ENCODE measurements around the gene ZACN. TPM values are rescaled to one million over a fixed set of nuclear protein-coding genes. Genes with fewer than 3 reads are reported as not detected.

The ZACN gene
- total and polyA plus RNA-seq, 4 experiments from 2014 or later: 0.35 to 1.0 TPM; not detected in 2

- ChIA-PET POLR2A (ENCODE audit: partially characterized antibody) (no interaction called here), CTCF (ENCODE audit: partially characterized antibody) (interaction anchor here (0.6 kb wide), 1 partner anchor 457 kb away, joined by 4 read pairs; no protein-coding TSS in a partner anchor)
- no peak overlapping the region for H3K27ac ChIP-seq (ENCODE audit: low read depth, low read length)
- H3K27ac Mint-ChIP-seq: peak overlapping the region; percentile 49 to 95 (median 75)
- H3K36me3 Mint-ChIP-seq: peaks cover 66 to 76% of the 10 kb centered on the region in 2 donors
- DNase-seq: peak in 4 of 5 donors; percentile 26 to 49 (median 38)
- no peaks in the 10 kb centered on the region for H3K27me3 ChIP-seq (ENCODE audit: insufficient read depth, low read length)
- no peaks in the 10 kb centered on the region for H3K9me3 ChIP-seq (ENCODE audit: control insufficient read depth in 1 of 2, low read length in 2 of 2)
- H3K4me1 Mint-ChIP-seq: peaks cover 14 to 23% (median 19%) of the 10 kb centered on the region in 4 donors
- peaks cover 74% of the 10 kb centered on the region for H3K36me3 ChIP-seq (ENCODE audit: insufficient read depth, low read length)
- no peaks in the 10 kb centered on the region for H3K9me3 Mint-ChIP-seq
- intact Hi-C loops (cut with micrococcal nuclease): loop anchor here (2.0 kb wide), 1 partner anchor 16 kb away; no protein-coding TSS in a partner anchor
- peaks cover 6% of the 10 kb centered on the region for H3K4me1 ChIP-seq (ENCODE audit: insufficient read depth, low read length)
- H3K4me3 Mint-ChIP-seq: no peak overlapping the region
- H3K4me3 ChIP-seq (ENCODE audit: low read length in 2 of 2): no peak overlapping the region
- no peaks in the 10 kb centered on the region for H3K27me3 Mint-ChIP-seq
Observed at GRCh38 chr17:76048711-76049110, 30.3 kb upstream of the ZACN start.

- POLR2A ChIA-PET (ENCODE audit: partially characterized antibody): interaction anchor here (0.8 kb wide), 1 partner anchor 12 kb away, joined by 3 read pairs; no protein-coding TSS in a partner anchor
- Histone ChIP-seq H3K4me1 (ENCODE audit: insufficient read depth, low read length) (peaks cover 6% of the 10 kb centered on the region), H3K9me3 (ENCODE audit: control insufficient read depth in 1 of 2, low read length in 2 of 2) (no peaks in the 10 kb centered on the region), H3K27ac (ENCODE audit: low read depth, low read length) (no peak overlapping the region), H3K4me3 (ENCODE audit: low read length in 2 of 2) (no peak overlapping the region), H3K27me3 (ENCODE audit: insufficient read depth, low read length) (no peaks in the 10 kb centered on the region), H3K36me3 (ENCODE audit: insufficient read depth, low read length) (peaks cover 74% of the 10 kb centered on the region)
- H3K36me3 Mint-ChIP-seq: peaks cover 66 to 76% of the 10 kb centered on the region in 2 donors
- peak overlapping the region in 1 of 8 donors; percentile 7 for H3K4me3 Mint-ChIP-seq
- no peak for DNase-seq
- no peaks in the 10 kb centered on the region for H3K9me3 Mint-ChIP-seq
- H3K27ac Mint-ChIP-seq: peak overlapping the region; percentile 49 to 95 (median 80)
- CTCF ChIA-PET (ENCODE audit: partially characterized antibody): no interaction called here
- intact Hi-C loops (cut with micrococcal nuclease): loop anchor here (2.0 kb wide), 1 partner anchor 16 kb away; no protein-coding TSS in a partner anchor
- H3K4me1 Mint-ChIP-seq: peaks cover 14 to 23% (median 19%) of the 10 kb centered on the region in 4 donors
- H3K27me3 Mint-ChIP-seq: no peaks in the 10 kb centered on the region
Observed at GRCh38 chr17:76049239-76049638, 29.7 kb upstream of the ZACN start.

GRCh38 chr17:76049836-76050537, 29.0 kb upstream of the ZACN start:
- ChIA-PET CTCF (ENCODE audit: partially characterized antibody) (no interaction called here), POLR2A (ENCODE audit: partially characterized antibody) (interaction anchor here (0.8 kb wide), 1 partner anchor 11 kb away, joined by 3 read pairs; no protein-coding TSS in a partner anchor)
- no peaks in the 10 kb centered on the region for H3K27me3 Mint-ChIP-seq
- no peaks in the 10 kb centered on the region for H3K9me3 Mint-ChIP-seq
- Histone ChIP-seq H3K4me1 (ENCODE audit: insufficient read depth, low read length) (peaks cover 6% of the 10 kb centered on the region), H3K27ac (ENCODE audit: low read depth, low read length) (no peak overlapping the region), H3K4me3 (ENCODE audit: low read length in 2 of 2) (no peak overlapping the region), H3K9me3 (ENCODE audit: control insufficient read depth in 1 of 2, low read length in 2 of 2) (no peaks in the 10 kb centered on the region), H3K36me3 (ENCODE audit: insufficient read depth, low read length) (peaks cover 66% of the 10 kb centered on the region), H3K27me3 (ENCODE audit: insufficient read depth, low read length) (no peaks in the 10 kb centered on the region)
- intact Hi-C loops (cut with micrococcal nuclease): loop anchor here (2.0 kb wide), 1 partner anchor 15 kb away; no protein-coding TSS in a partner anchor
- peaks cover 59 to 71% of the 10 kb centered on the region in 2 donors for H3K36me3 Mint-ChIP-seq
- H3K4me3 Mint-ChIP-seq: no peak overlapping the region
- H3K27ac Mint-ChIP-seq: peak overlapping the region in 5 of 7 donors; percentile 53 to 90 (median 74)
- peaks cover 14 to 23% (median 19%) of the 10 kb centered on the region in 4 donors for H3K4me1 Mint-ChIP-seq
- DNase-seq: no peak

GRCh38 chr17:76050538-76051467, 28.2 kb upstream of the ZACN start:
- peak overlapping the region in 5 of 7 donors; percentile 19 to 70 (median 56) for H3K27ac Mint-ChIP-seq

GRCh38 chr17:76051561-76051960, 27.4 kb upstream of the ZACN start:
- no peaks in the 10 kb centered on the region for H3K9me3 ChIP-seq (ENCODE audit: control insufficient read depth in 1 of 2, low read length in 2 of 2)
- POLR2A ChIA-PET (ENCODE audit: partially characterized antibody): no interaction called here
- H3K9me3 Mint-ChIP-seq: no peaks in the 10 kb centered on the region
- peaks cover 17 to 28% (median 21%) of the 10 kb centered on the region in 4 donors for H3K4me1 Mint-ChIP-seq
- H3K27me3 Mint-ChIP-seq: no peaks in the 10 kb centered on the region
- no peaks in the 10 kb centered on the region for H3K27me3 ChIP-seq (ENCODE audit: insufficient read depth, low read length)
- no peak for DNase-seq
- H3K27ac Mint-ChIP-seq: peak overlapping the region in 2 of 7 donors; percentile 64 to 78
- intact Hi-C loops (cut with micrococcal nuclease): no loop called here
- CTCF ChIA-PET (ENCODE audit: partially characterized antibody): no interaction called here
- H3K36me3 ChIP-seq (ENCODE audit: insufficient read depth, low read length): peaks cover 60% of the 10 kb centered on the region
- peaks cover 6% of the 10 kb centered on the region for H3K4me1 ChIP-seq (ENCODE audit: insufficient read depth, low read length)
- peaks cover 54 to 64% of the 10 kb centered on the region in 2 donors for H3K36me3 Mint-ChIP-seq
- H3K4me3 Mint-ChIP-seq: no peak overlapping the region
- H3K4me3 ChIP-seq (ENCODE audit: low read length in 2 of 2): no peak overlapping the region
- no peak overlapping the region for H3K27ac ChIP-seq (ENCODE audit: low read depth, low read length)

More at GRCh38 chr17:76050538-76051467, 28.2 kb upstream of the ZACN start:
- H3K36me3 ChIP-seq (ENCODE audit: insufficient read depth, low read length): peaks cover 60% of the 10 kb centered on the region
- Mint-ChIP-seq H3K36me3 (peaks cover 54 to 63% of the 10 kb centered on the region in 2 donors), H3K4me1 (peaks cover 14 to 23% (median 19%) of the 10 kb centered on the region in 4 donors), H3K9me3 (no peaks in the 10 kb centered on the region), H3K27me3 (no peaks in the 10 kb centered on the region), H3K4me3 (no peak overlapping the region)
- peaks cover 6% of the 10 kb centered on the region for H3K4me1 ChIP-seq (ENCODE audit: insufficient read depth, low read length)
- no peak overlapping the region for H3K27ac ChIP-seq (ENCODE audit: low read depth, low read length)
- POLR2A ChIA-PET (ENCODE audit: partially characterized antibody): no interaction called here
- DNase-seq: no peak
- H3K4me3 ChIP-seq (ENCODE audit: low read length in 2 of 2): no peak overlapping the region
- CTCF ChIA-PET (ENCODE audit: partially characterized antibody): no interaction called here
- intact Hi-C loops (cut with micrococcal nuclease): no loop called here
- no peaks in the 10 kb centered on the region for H3K27me3 ChIP-seq (ENCODE audit: insufficient read depth, low read length)
- no peaks in the 10 kb centered on the region for H3K9me3 ChIP-seq (ENCODE audit: control insufficient read depth in 1 of 2, low read length in 2 of 2)

- POLR2A ChIA-PET (ENCODE audit: partially characterized antibody): interaction anchor here (0.6 to 2.7 kb wide), 4 partner anchors 11 to 213 kb away, joined by 3 to 7 read pairs (median 3); no protein-coding TSS in a partner anchor
- Histone ChIP-seq H3K4me3 (ENCODE audit: low read length in 2 of 2) (no peak overlapping the region), H3K27me3 (ENCODE audit: insufficient read depth, low read length) (no peaks in the 10 kb centered on the region), H3K4me1 (ENCODE audit: insufficient read depth, low read length) (peaks cover 6% of the 10 kb centered on the region), H3K27ac (ENCODE audit: low read depth, low read length) (no peak overlapping the region), H3K36me3 (ENCODE audit: insufficient read depth, low read length) (peaks cover 71% of the 10 kb centered on the region), H3K9me3 (ENCODE audit: control insufficient read depth in 1 of 2, low read length in 2 of 2) (no peaks in the 10 kb centered on the region)
- Mint-ChIP-seq H3K4me3 (no peak overlapping the region), H3K27me3 (no peaks in the 10 kb centered on the region), H3K27ac (peak overlapping the region in 4 of 7 donors; percentile 31 to 52 (median 42)), H3K4me1 (peaks cover 14 to 23% (median 20%) of the 10 kb centered on the region in 4 donors), H3K9me3 (no peaks in the 10 kb centered on the region), H3K36me3 (peaks cover 54 to 69% of the 10 kb centered on the region in 2 donors)
- intact Hi-C loops (cut with micrococcal nuclease): no loop called here
- CTCF ChIA-PET (ENCODE audit: partially characterized antibody): interaction anchor here (1.0 to 2.2 kb wide), 2 partner anchors 10 to 39 kb away, joined by 4 to 12 read pairs; no protein-coding TSS in a partner anchor
- DNase-seq: no peak
Observed at GRCh38 chr17:76053246-76054111, 25.5 kb upstream of the ZACN start.

Data from CD4-positive, alpha-beta memory T cell (primary cell).